HG03108 (cell line): Measurements from ENCODE around the gene BAHCC1.

Experiments
- ATAC-seq: cut with Tn5 transposase; IDR thresholded peaks from one replicate; pipeline ENCODE4 v1.9.1; 2021; ENCODE audit warnings: moderate library complexity; ENCODE audit not compliant: unreplicated experiment

Gene BAHCC1

DNA sequence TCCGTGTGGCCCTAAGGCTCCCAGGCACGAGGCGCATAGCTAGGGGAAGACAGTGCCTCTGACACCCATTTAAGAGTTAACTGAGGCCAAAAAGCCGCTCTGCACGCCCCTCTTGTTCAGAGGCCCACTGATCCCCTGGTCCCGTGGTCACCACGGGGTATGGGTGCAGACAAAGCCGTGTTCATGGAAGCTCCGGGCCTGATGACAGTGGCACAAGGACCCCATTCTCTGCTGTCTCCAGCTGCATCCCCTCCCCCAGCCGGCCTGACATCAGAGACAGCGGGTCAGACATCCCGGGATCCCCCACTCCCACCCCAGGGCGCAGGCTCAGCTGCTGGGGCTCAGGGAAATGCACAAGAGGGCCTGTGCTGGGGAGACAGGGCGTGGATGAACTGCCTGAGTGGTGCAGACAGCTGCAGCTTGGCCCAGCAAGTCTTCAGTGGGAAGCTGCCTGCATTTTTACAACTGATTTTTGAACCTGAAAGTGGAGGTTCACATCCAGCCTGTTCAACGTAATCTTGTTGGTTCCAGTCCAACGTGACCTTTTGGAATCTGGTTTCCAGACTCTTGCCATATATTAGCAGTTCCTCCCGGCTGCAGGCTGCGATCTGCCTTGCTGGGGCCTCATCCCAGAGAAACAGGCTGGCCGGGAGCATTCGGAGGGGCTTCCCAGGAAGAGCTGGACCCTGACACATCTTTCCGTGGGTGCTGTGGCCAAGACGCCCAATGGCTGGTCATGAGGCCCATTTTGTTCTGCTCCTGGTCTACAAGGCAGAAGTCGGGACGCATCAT, 9.7 kb upstream of the BAHCC1 start:
- ATAC-seq: no peak

DNA sequence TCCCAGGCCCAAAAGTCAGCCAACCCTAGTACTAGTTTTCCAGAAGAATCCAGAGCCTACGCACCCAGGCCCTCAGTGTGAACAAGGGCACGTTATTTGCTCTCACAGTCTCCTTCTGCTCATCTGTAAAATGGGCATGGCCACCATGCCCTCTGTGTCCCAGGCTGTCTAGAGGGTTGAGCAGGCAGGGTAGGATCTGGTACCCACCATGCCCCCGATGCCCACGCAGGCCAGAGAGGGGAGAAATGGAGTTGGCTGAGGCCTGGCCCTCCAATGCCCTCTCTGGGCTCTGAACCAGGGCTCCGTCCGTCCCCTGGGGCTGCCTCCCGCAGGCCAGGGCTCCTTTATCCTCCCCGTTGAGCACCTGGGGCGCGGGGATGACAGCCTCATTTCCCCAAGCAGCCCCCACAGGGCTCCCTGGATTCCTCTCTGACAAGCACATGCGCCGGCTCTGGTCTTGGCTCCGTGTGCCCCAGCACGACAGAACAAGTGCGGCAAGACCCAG, 9.1 kb upstream of the BAHCC1 start:
- ATAC-seq: no peak

DNA sequence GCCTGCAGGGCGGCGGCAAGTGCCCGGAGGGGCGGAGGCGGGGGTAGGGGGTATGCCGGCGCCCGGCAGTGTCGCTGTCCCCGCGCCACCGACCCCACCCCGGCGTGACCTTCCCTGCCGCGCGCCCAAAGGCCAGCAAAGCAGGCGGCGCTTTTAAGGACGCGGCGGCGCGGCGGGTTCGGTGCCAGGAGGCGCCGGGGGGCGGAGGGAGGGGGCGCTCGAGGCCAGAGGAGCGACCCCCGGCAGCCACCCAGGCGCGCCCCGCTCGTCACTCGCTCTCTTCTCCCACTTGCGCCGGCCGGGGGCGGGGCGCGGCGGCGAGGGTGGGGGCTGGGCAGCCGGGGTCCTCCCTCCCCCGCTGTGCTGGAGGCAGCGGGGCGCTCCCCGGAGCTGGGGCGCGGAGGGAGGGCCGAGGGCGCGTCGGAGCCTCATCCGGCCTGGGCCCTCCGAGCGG, 8.6 kb upstream of the BAHCC1 start:
- no peak for ATAC-seq

DNA sequence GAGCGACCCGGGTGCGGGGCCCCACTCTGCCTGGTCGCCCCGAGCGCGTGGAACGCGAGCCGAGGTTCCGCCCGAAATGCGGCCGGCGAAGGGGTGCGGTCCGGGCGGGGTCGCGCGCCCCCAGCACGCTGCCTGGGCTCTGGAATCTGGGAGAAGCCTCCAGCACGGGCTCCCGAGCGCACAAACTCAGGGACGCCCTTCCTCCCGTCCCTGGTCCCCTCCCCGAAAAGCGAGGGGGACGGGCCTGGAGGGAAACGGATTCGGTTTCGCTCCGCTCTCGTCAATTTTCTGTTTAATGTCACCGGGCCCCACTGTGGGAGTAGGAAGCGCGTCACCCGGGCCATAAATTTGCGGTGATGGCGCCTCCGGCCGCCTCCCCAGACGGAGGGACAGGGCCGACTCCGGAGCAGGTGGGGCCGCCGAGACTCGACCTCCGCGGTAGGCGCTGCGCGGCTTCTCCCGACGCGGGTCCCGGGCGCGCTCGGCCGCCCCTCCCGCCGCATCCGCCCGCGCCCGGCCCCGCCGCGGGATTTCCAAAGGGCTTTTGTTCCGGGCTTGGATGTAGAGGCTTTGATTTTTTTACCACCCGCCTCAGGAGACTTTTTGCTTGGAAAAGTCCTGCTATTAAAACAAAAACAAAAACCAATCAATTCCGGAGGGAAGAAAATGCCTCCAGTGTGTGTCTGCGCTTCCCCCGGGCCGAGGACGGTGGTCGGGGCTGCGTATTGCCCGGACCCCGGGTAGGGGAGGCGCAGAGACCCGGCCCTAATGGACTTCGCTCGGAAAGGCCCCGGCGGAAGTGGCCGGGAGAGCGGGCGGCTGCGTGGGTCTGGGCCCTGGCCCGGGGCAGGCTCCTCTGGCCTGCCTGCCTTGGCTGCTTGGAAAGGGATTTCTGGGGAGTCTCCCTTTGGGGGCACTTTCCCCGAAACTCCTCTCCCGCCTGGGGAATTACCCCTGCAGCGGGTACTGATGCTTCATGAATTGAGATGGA, 7.9 kb upstream of the BAHCC1 start:
- ATAC-seq: no peak

DNA sequence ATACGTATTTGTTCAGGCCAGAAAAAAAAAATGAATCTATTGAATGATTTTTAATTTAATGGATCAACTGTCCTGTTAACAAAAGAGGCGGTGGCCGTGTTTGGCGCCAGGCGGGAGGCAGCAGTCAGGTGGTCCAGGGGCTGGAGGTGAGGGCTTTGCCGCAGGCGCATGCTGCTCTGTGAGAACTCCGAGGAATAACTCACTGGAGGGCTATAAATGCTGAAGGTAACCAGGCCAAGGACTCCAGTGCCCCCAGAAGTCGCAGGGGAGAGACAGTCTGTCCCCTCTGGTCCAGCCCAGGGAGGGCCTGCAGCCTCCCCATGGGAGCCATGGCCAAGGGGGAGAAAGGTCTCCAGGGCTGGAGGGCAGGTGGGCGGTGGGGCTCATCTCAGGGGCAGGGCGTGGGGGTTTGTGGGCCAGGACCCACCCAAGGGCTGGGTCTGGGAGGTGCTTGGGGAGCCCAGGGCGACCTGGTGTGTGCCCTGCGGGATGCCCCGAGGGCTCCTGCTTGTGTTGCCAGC, 7.1 kb upstream of the BAHCC1 start:
- ATAC-seq: no peak

DNA sequence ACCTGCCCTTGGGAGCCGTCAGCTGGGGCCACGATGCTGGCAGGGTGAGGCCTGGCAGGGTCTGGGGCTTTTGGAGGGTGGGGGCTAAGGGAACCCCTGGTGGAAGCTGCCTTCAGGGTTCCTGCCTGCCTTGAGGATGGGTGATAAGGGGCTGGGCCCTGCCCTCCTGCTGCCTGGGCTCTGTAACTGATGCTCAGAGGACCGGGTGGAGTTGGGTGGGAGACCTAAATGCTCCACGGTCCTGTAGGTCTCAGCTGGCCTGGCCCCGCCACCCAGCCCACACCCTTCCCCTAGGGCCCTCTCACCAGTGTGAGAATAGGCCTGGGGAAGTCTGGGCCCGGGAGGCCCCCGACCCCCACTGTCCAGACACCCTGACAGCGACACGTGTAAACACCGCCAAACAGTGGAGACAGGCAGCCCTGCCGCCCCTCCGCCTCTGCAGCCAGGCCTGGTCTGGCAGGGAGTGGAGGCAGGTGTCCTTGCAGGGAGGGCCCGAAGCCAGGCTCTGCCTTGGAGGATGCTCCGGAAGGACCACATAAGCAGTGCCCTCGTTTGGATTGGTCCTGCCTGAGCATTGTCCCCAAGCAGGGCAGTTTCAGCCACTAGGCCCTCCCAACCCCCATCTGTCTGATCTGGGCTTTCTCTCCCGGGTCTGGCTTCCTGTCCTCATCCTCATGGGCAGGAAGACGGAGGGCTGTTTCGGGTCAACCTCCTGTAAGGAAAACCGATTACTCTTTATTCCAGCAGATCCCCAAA, 6.5 kb upstream of the BAHCC1 start:
- ATAC-seq: no peak

DNA sequence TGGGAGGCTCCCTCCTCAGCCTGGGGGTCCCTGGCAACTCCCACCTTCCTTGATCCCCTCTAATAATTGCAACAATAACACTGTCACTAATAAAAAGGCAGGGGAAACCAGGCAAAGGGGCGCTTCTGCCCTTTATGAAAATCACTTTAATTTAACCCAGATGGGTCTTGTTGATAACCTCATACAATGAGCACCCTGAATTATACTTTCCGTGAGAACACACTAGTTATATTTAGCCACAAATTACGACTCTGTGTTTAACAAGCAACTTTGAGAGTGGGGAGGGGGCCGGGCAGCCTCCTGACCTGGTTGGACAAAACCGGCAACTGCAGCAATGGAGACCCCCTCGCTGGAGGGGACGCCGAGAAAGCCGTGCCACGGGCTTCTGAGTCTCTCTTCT, 5.7 kb upstream of the BAHCC1 start:
- ATAC-seq: no peak

DNA sequence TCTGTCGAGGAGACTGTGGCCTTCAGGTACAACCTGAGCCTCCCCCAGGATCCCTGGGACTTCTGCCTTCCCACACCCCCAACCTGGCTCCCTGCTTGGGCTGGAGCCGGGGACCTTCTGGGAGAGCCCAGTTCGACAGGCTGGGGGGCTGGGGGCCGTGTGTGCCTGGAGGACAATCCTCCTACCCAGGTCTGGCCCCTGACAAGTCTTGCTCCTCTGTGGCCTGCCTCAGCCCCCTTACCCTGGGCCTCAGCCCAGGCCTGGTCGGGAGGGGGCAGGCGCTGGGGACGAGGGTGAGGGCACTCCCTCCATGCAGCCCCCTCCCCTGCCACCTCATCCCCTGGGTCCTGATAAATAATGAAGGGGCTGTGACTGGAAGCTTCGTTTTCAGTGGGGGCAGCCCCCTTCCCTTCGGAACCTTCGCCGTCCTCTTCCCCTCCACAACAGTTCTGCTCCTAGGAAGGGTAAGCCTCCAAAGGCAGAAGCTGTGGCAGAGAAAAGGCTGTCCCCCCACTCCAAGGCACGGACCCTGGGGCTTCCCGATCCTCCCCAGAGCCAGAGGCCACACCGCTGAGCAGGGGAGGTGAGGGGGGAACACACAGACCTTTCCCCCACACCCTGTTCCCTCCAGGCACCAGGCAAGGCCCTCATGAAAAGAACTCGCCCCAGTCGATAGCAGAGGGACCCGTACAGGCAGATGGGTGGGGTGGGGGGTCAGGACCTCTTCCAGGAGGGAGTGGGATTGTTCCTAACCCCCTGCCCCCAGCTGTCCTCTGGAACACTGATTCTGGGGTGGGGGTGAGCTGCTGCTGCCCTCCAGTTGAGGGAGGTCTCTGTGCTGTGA, 5.0 kb upstream of the BAHCC1 start:
- no peak for ATAC-seq

DNA sequence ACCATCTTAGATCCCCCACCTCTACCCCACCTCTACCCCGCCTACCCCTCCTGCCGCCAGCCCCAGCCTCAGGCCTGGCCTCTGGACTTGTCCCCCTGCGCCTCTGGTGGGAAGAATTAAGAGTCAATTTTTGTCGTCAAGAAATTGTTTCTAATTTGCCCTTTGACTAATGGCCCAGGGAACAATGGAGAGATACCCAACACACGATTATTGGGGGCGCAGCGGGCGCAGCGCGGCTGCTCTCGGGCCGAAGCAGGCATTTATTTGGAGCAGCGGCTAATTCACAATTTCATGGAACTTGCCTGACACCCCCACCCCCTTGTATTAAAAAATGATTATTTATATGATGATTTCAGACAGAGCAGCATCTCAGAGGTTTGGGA, 4.4 kb upstream of the BAHCC1 start:
- ATAC-seq: no peak

DNA sequence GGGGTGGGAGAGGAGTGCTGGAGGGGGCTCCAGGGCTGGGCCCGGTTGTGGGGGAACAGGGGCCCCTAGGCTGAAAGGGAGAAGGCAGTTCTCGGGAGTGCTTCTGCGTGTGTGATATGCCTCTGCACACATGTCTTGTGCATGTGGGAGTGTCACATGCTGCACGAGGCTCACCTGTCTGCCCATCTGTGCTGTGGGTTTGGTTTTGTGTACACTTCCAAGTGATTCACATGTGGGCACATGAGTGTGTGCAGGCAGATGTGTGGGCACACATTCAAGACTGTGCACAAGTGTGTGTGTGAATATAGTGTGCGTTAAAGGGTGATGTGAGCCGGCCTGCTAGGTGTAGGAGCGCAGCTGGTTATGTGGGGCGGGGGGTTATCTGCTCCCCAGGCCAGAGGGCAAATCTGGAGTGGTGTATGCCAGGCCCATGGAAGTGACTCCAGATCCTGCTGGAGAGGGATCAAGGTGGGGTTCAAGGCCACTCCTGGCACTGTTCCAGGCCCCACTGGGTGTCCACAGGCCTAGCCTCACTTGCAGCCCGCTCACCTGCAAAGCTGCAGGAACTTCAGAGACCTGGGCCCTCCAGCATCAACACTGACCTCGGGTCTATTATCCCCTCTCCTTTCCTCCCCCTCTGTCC, 3.8 kb upstream of the BAHCC1 start:
- no peak for ATAC-seq

DNA sequence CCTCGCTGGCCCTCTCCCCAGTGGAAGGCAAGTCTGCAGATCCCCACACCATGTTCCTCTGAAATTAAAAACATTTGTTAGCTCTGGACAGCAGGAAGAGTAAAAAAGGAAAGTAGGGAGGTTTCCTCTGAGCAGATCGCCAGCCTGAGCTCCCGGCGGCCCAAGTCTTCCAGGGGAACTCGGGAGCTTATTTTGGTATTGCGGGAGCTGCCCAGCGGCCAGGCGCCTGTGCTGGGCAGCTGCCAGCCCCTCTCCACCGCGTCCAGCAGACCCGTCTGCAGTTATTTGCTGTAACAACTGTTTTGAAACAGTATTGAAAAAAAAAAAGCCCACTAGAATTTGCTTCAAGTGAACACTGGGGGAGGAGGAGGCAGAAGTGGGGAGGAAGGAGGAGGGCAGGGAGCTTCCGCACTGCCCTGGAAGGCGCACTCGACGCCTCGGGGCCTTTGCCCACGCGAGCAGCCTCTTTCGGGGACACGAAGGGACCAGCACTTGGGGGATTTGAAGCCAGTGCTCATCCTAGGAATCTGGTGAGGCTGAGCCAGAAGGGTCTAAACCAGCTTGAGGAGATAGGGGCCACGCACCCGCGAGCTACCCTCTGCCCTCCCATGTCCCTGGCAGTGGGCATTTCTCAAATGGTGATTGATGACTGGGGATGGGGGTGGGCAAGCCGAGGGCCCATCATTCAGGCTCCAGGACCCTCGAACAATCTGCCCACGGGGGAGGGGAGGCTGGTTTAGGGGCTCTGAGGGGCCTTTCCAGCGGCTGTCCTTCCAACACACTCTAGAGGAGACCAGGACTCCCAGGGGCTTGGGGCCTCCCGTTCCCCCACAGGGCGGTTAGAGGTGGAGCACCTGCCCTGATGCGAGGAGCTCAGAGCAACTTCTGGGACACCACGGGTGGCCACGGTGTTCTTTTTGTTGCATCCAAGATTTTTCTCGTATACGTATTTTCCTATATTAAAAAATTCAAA, 3.0 kb upstream of the BAHCC1 start:
- no peak for ATAC-seq

DNA sequence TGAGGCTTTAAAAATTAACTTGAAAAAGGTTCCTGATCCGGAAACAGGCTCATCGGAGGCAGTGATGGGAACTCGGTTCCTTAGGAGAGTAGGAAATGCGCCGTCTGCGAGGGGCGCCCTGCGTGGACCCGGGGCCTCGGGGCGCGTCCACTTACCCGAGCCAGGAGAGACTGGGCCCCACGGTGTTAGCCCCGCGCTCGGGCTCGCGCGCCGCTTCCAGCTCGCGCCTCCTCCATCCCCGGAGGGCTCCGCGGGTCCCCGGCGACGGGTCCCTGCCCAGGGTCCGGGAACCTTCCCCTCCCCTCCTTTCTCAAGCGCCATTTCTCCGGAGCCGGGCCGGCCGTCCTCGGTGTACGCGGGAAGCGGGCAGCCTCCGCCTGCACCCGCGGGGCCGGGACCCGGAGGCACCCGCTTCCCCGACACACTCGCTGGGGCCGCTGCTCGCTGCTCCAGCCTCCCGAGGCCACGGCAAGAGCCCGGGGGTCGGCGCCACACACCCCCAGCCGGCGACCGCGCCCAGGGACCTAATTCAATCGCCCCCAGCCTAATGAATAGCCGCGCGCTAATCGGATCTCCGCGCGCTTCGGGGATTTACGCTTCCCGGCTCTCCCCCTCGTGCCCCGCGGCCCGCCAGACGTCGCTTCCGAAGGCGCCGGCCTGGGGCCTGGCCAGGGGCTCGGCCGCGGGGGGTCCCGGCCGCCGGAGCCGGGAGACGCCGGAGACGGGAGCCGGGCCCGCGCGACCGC, 2.2 kb upstream of the BAHCC1 start:
- no peak for ATAC-seq

DNA sequence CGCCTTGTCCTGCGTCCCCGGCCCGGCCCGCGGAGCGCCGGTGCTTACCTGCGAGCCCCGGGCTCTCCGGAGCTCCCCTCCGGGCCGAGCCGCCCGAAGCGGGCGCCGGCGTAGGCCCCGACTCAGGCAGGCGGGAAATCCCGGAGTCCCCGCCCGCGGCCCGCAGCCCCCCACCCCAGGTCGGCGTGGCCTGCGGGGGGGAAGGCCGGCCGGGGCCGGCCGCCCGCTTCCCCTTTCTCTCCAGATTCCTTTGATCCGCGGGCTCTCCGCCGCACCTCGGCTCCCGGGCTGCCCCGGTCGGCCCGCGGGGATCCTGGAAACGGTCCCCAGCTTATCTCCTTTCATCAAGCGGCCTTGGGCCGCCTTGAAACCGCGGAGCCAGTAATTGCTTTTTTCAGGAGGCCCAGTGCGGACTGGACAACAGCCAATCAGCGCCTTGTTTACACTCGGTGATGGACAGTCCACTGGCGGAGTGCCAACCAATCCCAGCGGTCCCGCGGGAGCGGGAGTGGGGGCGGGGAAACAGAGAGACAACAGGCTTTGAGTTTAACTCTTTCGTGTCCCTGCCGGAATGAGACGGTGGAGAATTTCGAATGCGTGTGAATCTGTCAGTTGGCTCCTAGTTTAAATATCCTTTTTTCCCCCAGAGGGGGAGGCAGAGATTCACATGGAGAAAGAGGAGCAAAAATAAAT, 1.4 kb upstream of the BAHCC1 start:
- no peak for ATAC-seq

DNA sequence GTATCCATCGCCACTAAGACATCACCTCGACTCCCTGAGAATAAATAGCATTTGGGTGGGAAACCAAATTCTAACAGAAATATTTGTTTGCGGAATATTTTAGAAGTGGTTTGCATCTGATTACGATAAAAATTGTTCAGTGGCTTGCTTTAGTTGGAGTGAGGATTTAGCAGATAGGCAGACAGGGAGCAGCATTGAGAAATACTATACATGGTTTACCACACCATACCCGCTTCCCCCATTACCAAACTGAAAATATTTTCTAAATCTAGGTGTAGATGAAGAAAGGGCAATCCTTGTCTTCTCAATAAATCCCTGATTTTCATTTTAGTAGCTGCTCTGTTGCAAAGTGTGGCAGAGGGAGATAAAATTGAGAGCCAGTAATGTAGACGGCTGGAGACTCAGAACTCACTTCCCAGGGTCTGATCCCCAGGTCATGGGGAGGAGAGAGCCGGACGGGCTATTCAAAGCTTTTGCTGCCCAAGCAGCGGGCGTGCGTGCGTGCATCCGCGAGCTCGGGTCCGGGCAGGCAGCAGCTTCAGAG, 808 bp upstream of the BAHCC1 start:
- no peak for ATAC-seq

DNA sequence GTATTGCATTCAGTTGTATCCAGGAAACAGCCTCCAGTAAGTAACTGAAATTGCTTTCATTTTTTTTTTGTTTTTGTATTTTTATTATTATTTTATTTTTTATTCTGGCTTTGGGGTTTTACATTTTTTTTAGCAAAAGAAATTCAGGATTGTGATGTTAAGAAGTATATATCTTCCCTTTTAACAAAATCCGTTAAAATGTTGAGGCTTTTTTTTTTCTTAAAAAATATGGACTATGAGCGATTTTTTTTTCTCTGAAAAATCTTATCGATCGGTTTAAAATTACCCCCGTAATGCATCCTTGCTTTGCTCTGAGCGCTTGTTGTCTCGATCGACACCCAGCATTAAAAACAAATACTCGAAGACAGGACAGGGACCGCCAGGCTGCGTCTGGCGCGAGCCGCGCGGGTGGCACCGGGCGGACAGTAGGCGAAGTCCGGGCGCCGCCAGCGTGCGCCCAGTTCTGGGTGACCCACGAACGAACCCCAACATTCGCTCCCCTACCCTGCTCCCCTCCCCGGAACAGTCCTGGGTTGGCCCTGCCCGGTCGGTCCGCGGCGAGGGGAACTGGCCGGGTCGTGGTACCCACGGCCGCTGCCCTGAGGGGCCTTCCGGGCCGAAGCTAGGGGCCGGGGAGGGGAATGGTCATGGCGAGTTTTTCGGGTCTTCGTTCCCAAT, 482 bp downstream of the BAHCC1 start:
- no peak for ATAC-seq

DNA sequence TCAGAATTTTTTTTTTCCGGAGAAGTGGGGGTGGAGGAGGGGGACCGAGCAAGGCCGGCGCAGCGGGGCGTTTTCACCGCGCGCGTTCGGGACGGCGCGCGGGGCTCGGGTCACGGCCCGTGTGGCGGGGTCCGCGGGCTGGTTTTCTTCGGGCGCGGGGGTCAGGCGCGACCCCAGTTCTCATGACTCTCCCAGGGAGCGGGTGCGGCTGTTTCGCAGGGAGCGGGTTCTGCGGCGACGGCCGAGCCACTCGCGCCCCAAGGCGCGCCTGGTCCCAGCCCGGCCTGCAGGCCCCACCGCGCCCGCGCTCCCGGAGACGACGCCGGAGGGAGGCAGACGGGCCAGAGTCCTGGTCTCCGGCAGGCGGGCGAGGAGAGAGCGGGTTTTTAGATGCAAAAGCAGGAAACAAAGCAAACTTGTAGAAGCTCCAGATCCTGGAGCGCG, 1.0 kb downstream of the BAHCC1 start:
- no peak for ATAC-seq
